GM19328 (cell line): ENCODE data around the gene C6orf163.
"Not testable (repeated sequence)": the region's sequence is repeated elsewhere in the genome, so short reads cannot be mapped to it uniquely, and the experiment has no call there.

Source experiments
- ATAC-seq: cut with Tn5 transposase; IDR thresholded peaks from one replicate; pipeline ENCODE4 v1.9.1; 2021; ENCODE audit warnings: mild to moderate bottlenecking, moderate library complexity; ENCODE audit not compliant: unreplicated experiment

C6orf163 gene

GRCh38 chr6:87344731-87345130 lies at the start of gene C6orf163:
TSS of gene C6orf163 (plus strand) at chr6:87344813. CDS start at chr6:87345100, 287 bp downstream.
- ATAC-seq = no peak

DNA sequence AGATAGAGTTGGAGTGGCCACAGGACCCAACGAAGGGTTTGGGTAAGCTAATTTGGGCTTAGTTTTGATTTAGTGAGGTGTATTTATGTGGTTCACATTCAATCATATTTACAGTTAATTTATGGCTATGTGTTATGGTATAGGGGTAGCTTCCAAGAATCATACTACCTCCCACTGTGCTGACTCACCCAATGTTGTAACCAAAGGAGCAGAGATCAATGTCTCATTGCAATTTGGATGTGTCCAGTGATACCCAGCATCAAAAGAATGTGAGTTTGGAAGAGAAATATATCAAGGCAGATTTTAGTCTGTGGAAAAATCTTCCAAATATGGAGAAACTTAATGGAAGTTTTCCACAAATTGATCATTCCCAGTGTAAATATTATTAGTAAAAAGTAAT lies 47.5 kb upstream of the C6orf163 start:
- no peak for ATAC-seq

- ATAC-seq = not testable (repeated sequence)
Observed at GRCh38 chr6:87301277-87301676, 43.3 kb upstream of the C6orf163 start.

DNA sequence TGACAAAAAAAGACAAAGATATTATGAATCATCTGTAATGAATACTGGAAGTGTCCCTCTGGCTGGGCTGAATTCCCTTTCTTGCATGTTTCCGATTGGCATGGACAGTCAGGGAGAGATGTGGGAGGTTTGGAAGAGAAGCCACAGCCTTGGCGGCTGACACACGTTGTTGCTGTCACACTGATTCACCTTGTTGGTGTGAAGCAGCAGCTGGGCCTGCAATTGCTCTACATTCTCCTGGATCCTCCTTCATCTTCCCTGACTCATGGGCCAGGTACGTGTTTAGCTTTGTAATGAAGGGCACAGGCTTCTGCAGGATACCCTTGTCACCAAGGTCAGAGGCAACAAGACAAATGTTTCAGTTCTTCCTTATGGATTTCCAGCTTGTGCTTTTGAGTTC lies 35.6 kb upstream of the C6orf163 start:
- no peak for ATAC-seq

GRCh38 chr6:87312860-87313259 lies 31.8 kb upstream of the C6orf163 start:
- ATAC-seq = no peak

DNA sequence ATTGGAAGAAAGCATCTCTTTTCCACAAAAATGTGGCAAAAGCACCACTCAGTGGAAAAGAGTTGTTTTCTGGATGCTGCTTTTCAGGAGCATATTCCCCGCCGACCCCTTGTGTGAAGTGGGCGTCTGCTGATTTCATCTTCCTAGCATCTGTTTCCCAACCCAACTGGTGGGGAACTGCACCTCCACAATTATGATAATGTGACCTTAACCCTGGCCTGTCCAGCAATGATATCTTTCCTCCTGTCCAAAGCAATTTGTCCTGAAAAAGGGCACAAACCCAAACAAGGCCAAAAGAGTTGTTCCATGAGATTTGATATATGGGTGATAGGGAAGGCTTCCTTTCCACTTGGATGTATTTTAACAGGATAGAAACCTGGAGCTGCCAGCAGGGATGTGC lies 29.5 kb upstream of the C6orf163 start:
- ATAC-seq = no peak

GRCh38 chr6:87319271-87319987 lies 25.2 kb upstream of the C6orf163 start:
- no peak for ATAC-seq

- peak; percentile 100 for ATAC-seq
Observed at GRCh38 chr6:87322304-87323212, 22.1 kb upstream of the C6orf163 start, which contains the start of gene SMIM8. TSS of gene SMIM8 (plus strand) at chr6:87322588. CDS start at chr6:87337032, 14,444 bp downstream.

- ATAC-seq = not testable (repeated sequence)
Observed at GRCh38 chr6:87323880-87324279, 20.7 kb upstream of the C6orf163 start.

DNA sequence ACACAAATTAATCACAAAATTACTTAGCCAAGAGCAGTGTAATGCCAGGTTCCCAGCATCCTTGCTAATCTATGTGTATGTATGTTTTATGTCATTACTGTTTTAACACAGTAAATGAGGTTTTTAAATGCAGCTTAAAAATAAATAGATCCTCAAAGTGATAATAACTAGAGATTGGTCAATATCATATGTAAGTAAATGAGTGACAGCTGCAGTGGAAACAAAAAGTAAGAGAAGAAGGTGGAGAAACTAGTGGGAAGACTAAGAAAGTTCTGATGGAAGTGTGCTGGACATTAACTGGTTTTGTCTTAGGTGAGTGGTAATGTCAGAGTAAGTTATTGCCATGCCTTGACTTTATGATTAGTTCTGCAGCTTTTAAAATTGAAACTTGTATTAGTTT lies 13.7 kb upstream of the C6orf163 start:
- ATAC-seq = no peak

DNA sequence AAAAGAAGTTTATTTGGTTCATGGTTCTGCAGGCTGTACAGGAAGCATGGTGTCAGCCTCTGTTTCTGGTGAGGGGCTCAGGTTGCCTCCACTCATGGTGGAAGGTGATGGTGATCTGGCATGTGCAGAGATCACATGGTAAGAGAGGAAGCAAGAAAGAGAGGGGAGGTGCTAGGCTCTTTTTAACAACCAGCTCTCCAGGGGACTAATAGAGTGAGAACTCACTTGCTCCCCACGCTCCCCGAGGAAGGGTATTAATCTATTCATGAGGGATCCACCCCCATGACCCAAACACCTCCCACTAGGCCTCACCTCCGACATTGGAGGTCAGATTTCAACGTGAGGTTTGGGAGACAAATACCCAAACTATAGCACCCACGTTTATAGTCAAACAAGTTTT lies 11.6 kb upstream of the C6orf163 start:
- no peak for ATAC-seq

GRCh38 chr6:87333591-87334181 lies 10.9 kb upstream of the C6orf163 start:
- no peak for ATAC-seq

- ATAC-seq = no peak
Observed at GRCh38 chr6:87334683-87335082, 9.9 kb upstream of the C6orf163 start.

GRCh38 chr6:87336367-87336766 lies 8.2 kb upstream of the C6orf163 start:
- no peak for ATAC-seq

DNA sequence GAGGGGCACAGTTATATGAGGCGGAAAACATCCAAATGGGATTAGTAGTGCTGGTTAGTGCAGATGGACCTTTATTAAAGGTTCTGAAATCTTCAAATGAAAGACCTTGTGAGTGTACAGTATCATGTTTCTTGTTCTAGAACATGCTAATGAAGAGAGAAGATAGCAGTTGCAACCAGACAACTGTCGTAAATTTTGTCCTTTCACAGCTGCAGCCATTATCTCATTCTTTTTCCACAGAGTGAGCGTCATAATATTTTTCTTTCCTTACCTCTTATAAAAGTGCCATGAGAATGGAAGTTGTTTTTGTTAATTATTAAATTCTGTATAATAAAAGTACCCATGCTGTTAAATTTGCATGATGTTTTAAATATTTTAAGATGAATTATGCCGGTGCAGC lies 4.4 kb upstream of the C6orf163 start:
- no peak for ATAC-seq

DNA sequence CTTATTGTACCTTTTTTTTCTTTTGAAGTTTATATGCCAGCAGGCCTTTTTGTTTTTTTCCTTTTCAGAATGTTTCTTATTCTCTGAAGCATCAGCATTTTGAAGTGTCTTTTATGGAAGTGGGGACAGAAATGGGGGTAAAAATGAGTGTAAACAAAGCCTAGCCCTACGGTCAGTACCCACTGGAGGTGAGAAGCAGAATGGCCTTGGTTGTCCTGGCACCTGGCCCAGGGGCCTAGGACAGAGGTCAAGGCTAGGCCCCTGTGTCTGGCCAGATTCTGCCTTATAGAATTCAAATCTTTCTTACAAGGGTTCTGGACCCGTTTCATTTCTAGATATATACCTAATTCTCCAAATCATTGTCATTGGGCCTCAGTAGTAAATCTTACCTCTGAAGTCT lies 3.5 kb upstream of the C6orf163 start:
- no peak for ATAC-seq

DNA sequence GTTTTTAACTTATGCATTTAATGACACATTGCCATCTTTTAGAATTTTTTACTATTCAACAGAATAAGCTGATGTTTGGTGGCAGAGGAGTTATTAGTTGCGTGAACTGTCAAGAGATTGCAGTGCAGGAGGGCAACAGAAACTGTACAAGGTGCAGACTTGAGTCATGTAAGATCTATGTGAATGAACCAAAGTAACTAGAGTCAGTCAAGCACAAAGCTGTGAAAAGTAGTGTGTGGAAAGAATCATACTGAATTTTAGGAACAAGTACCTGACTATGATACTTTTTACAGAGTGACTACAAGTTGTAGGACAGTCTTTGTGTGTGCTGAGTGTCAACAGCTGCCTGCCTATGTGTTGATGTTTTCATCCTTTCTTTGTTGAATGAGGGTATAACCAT lies 2.7 kb upstream of the C6orf163 start:
- ATAC-seq = no peak

GRCh38 chr6:87342829-87343228 lies 1.8 kb upstream of the C6orf163 start:
- no peak for ATAC-seq

- ATAC-seq = no peak
Observed at GRCh38 chr6:87346700-87347099, 2.1 kb downstream of the C6orf163 start.

- ATAC-seq = no peak
Observed at GRCh38 chr6:87349896-87350295, 5.3 kb downstream of the C6orf163 start.

- no peak for ATAC-seq
Observed at GRCh38 chr6:87350516-87350915, 5.9 kb downstream of the C6orf163 start.

GRCh38 chr6:87351583-87351982 lies 7.0 kb downstream of the C6orf163 start:
- ATAC-seq = no peak
